GM13977 (cell line): ENCODE results near the gene RIMS1.

Source experiments
- DNase-seq: peaks from one replicate; pipeline ENCODE4 v3.0.0; 2012; ENCODE audit warnings: low spot score
- in situ Hi-C: fragments of 300-500 bp; cut with MboI; formaldehyde crosslinking; loops from one replicate; pipeline ENCODE4 v1.12.0; 2022; ENCODE audit warnings: low sequenced_read_pairs, low pct_unique_long_range_greater_than_20kb, mixed read lengths, inconsistent platforms; ENCODE audit not compliant: unreplicated experiment
- TF ChIP-seq, protein P1 (sequence below): IDR thresholded peaks from 2 replicates; pipeline ENCODE4 v1.5.1; 2012; ENCODE audit warnings: mild to moderate bottlenecking, control low read depth; ENCODE audit not compliant: insufficient read depth; ENCODE audit errors: extremely low read depth, missing control alignments

Gene RIMS1

DNA sequence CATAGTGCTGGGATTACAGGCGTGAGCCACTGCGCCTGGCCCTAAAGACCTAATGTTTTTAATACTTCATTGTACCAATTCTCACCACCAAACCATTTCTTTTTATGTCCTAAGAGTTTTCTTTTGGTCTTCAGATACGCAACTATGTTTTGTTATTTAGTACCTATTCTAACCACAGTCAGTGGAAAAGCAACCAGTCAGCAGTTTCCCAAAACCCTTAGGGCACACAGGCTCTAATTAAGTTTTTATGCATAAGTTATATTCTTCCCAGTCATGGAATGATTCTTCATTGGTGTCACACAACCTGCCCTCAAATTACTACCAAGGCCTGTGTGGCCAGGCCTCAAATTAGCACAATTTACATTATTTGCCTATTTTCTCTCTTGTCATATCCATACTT, 487.8 kb downstream of the RIMS1 start:
- DNase-seq, result no peak
- in situ Hi-C loops, result no loop called here
- TF ChIP-seq, protein P1, sequence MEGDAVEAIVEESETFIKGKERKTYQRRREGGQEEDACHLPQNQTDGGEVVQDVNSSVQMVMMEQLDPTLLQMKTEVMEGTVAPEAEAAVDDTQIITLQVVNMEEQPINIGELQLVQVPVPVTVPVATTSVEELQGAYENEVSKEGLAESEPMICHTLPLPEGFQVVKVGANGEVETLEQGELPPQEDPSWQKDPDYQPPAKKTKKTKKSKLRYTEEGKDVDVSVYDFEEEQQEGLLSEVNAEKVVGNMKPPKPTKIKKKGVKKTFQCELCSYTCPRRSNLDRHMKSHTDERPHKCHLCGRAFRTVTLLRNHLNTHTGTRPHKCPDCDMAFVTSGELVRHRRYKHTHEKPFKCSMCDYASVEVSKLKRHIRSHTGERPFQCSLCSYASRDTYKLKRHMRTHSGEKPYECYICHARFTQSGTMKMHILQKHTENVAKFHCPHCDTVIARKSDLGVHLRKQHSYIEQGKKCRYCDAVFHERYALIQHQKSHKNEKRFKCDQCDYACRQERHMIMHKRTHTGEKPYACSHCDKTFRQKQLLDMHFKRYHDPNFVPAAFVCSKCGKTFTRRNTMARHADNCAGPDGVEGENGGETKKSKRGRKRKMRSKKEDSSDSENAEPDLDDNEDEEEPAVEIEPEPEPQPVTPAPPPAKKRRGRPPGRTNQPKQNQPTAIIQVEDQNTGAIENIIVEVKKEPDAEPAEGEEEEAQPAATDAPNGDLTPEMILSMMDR, result no peak

DNA sequence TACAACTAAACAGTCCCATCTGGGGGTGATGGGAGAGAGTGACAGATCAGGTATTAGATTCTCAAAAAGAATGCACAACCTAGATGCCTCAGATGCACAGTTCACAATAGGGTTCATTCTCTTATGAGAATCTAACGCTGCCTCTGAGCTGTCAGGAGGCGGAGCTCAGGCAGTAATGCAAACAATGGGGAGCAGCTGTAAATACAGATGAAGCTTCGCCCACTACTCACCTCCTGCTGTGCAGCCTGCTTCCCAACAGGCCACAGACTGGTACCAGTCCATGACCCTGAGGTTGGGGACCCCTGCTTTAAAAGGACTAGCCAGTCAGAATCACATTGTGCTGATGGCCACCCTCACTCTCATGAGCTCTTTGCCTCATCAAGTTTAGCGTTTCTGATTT, 488.5 kb downstream of the RIMS1 start:
- DNase-seq, result no peak
- TF ChIP-seq, protein P1, result no peak
- in situ Hi-C loops, result no loop called here

DNA sequence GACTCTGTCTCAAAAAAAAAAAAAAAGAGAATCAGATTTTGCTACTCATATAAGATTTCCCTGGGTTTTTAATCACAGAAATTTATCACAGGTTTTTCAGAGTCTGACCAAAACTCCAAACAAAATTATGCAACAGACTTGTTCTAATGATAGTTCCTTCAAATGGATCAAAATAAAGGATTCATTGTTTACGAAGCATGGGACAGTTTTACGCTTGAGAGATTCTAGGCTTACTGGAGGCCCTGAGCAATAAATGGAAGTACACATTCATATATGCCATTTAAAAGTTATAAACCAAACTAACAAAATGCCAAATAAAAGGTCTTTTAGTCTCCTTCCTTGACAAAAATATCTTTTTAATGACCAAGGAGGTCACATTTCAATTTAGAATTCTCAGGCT, 490.4 kb downstream of the RIMS1 start:
- no peak for DNase-seq
- in situ Hi-C loops, result no loop called here
- TF ChIP-seq, protein P1, result no peak

DNA sequence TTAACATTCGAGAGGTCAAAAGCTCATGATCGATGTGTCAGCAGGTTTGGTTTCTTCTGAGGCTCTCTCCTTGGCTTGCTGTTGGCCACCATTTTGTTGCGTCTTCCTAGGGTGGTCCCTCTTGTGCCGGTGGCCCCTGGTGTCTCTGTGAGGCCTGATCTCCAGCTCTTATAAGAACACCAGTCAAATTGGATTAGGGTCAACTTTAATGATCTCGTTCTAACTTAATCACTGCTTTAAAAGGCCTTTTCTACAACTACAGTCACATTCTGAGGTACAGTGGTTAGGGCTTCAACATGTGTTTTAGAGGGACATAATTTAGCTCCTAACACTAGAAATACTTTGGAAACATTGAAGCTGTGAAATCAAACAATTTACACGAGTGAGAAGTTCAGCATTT, 494.7 kb downstream of the RIMS1 start:
- in situ Hi-C loops, result no loop called here
- TF ChIP-seq, protein P1, result no peak
- DNase-seq, result no peak

DNA sequence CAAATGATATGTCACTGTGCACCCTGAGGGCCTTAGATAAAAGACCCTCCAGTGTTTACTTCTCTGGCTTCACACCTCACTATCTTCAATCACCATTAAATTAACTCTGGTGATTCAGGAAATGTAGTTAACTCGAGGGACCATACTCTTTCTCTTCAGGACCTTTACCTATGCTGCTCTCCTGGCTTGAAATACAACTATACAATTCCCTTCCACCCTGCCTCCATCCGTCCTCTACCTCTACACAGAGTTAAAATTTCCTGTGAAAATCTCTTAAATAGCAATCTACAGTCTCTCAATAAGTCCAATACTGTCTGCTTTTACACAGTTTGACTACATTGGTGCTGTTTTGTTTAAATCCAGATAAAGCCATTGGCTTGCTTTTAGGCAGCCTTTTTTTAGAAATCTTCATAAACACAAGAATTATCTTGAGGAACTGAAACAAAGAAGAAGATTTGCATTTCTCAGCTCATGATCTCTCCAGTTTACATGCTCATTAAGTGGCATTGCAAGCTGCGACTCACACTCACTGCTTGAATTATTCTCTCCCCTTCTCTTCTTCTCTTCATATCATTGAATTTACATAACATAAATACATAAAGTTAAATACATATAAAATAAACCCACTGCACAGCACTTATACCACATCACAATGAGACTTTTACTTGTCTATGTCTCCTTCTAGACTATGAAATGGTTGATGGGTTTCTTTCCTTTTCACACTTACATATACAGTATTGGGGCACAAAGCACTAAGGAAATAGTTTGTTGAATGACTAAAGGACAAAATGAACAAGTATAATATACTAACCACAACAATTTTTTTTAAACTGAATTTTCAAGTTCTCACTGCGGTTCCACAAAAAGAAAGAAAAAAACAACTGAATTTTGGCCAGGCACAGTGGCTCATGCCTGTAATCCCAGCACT, 496.5 kb downstream of the RIMS1 start:
- in situ Hi-C loops, result no loop called here
- TF ChIP-seq, protein P1, result no peak
- DNase-seq, result peak; percentile 40

DNA sequence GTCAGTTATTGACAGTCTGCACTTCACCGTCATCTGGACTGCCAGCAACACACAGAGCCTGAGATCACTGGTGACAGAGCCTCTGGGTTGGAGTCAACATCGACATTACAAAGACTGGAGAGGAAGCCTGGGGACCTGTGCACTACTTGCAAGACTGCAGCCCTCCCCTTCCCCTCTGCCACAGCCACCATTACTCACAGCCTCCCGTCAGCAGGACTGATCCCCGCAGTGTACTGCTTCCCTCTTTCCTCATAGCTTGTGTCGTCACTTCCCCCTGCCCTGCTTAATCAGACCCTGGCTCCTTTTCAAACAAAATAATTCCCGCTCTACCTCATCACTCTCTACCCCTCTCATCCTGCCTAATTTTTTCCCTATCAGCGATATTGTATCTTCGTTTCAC, 500.0 kb downstream of the RIMS1 start:
- no peak for DNase-seq
- in situ Hi-C loops, result no loop called here
- TF ChIP-seq, protein P1, result no peak
